HG03097 (cell line): Measurements from ENCODE around the gene SYK.

Experiments
- ATAC-seq: cut with Tn5 transposase; IDR thresholded peaks from one replicate; pipeline ENCODE4 v1.9.1; 2021; ENCODE audit not compliant: unreplicated experiment, low FRiP score

SYK gene

DNA sequence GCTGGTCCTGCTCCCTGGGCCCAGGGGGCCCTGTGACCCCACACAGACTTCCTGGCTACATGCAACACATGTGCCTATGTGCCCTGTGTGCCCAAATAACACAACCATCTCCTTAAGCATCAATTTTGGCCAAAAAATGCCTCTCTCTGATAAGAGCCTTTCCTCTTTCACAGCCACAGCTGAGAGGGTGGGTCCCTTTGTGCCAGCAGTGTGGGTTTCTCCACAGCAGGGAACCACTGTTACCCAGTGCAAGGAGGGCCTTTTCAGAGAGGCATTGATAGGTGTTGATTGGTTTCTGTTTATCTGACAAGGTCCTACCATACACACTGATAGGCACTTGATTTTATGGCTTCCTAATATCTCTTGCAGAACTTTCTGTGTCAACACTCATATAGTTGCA lies 42.7 kb downstream of the SYK start:
- no peak for ATAC-seq

DNA sequence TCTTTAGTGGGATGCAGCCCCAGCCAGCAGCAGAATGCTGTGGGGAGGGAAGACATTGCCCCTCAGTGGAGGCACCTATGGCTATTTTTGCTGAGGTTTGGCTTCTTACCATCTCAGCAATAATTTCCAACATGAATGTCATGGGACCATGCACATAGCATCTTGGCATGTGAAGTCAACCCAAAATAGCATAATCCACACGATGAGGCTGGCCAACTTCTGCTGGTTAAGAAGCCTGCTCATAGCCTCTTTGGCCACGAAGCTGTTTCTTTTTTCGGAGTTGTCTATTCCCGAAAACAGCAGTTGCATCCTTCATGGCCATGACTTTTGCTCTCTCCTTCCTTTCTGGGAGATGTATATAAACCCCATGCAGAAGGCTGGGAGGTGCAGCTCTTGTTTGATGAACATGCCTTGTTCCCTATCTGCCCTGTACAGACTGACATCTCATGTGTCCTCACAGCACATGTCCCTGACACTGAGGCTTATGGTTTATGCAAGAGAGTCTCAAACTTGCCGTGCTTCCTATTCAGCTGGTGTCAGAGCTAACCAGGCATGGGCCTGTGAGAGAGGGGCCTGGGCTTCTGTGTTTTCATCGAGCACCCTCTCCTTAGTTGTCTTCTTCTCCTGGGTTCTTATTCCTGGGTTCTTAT lies 45.3 kb downstream of the SYK start:
- ATAC-seq: no peak

DNA sequence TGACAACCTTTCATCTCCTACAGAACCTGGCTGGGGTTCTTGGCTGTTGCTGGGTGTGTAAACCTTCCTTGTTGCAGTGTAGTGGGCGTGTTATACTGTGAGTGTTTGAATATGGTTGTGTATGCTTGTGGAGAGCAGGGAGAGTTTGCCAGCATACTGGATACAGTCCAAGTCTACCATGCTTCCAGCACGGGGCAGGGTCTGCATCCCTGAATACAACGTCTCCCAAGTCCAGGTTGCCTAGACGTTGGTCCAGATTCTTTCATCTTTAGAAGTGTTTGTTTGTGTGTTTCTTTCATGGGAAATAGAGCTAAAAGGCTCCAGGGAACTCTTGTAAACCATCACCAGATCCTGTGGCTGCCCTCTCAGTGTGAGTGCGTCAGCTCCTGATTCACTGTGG lies 46.4 kb downstream of the SYK start:
- ATAC-seq: no peak

- ATAC-seq: no peak
Measured at GRCh38 chr9:90848866-90849265, 47.2 kb downstream of the SYK start.

GRCh38 chr9:90851444-90851843 lies 49.8 kb downstream of the SYK start:
- ATAC-seq: no peak

GRCh38 chr9:90853945-90854344 lies 52.3 kb downstream of the SYK start:
- ATAC-seq: no peak

- ATAC-seq: no peak
Measured at GRCh38 chr9:90854637-90855175, 53.1 kb downstream of the SYK start.

- no peak for ATAC-seq
Measured at GRCh38 chr9:90855208-90855902, 53.7 kb downstream of the SYK start.

DNA sequence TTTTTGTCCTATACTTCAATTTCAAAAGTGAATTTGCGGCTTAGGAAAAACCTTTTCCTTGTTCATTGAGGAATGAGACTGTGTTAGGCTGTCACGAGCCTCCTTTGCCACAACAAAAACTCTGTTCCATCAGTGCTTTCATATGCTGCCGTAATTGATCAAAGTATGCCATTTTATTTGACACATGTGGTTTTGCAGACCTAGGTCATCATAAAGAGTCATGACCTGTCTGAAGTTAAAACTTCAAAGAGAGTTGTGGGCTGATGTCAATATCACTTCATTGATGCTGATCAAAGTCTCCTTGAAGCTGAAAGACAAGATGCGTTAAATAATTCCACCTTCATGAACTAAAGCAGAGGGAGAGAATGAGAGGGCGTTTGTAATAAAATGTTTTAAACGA lies 55.5 kb downstream of the SYK start:
- no peak for ATAC-seq

GRCh38 chr9:90857855-90858254 lies 56.2 kb downstream of the SYK start:
- ATAC-seq: no peak

DNA sequence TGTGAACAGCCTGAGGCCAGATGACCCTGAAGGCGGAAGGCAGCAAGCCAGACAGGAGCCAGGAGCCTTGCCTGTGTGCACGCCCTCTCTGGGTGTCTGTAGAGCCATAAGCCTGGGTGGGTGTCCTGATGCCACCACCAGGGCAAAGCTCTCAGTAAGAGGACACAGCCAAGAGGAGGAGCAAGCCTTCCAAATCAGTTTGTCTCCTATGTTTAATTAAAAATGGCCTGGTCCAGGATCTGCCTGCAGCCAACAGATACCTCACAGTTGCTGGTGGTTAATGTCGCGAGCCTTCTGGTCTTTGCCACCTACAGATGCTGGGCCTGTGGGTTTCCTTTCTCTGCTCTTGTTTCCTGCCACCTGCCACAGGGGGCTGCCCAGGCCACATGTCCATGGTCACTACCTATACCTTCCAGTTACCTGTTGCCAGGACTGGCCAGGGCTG lies 56.9 kb downstream of the SYK start:
- no peak for ATAC-seq

DNA sequence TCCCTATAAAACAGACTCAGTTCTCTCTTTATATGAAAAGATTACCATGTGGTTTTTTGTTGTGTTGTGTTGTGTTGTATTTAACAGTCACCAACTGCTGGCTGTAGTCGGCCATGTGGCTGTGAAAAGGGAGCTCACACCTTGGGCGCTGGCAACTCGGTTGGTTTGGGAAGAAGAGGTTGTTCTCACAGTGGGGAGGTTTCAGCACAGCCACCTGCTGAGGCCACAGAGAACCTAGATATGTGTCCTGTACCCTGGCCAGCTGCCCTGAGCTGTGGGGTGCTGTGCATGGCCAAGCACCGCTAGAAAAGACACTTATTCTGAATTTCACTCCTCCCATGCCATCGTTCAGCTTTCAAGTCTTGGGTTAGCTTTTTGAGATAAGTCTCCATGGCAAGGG lies 58.8 kb downstream of the SYK start:
- ATAC-seq: no peak

GRCh38 chr9:90860826-90861225 lies 59.2 kb downstream of the SYK start:
- ATAC-seq: no peak

GRCh38 chr9:90861380-90861779 lies 59.8 kb downstream of the SYK start:
- no peak for ATAC-seq

- no peak for ATAC-seq
Measured at GRCh38 chr9:90861826-90862740, 60.5 kb downstream of the SYK start.

DNA sequence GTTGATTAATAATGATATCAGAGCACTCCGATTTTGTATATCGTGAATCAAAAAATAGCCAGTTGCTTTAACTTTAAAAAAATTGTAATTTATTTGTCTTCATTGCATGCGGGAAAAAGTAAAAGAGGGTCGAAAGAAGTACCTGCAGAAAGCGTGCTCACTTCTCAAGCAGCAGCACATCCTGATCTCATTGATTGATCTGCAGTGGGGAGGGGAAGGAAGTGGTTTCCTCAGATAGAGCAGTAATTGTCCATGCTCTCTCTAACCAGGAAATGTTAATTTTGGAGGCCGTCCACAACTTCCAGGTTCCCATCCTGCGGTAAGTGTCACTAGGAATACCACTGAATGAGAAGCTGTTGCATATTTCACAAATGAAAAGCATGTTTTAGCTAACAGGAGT lies 63.2 kb downstream of the SYK start:
- no peak for ATAC-seq

DNA sequence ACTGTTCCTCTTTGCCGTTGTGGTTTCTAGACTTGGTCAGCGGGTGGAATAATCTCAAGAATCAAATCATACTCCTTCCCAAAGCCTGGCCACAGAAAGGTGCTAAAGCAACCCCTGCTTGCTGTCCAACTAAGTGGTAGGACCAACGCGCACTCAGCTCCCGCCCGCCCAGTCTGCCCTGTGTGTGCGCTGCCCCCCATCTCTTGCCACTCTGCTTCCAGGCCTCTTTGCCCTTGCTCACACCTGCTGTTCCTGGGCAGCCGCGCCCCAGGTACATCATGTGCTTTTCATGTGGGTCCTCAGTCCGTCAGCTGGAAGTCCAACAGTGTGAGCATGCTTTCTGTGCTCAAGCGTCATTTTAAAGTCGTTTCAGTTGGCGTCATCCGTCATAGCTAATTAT lies 65.5 kb downstream of the SYK start:
- ATAC-seq: no peak

- no peak for ATAC-seq
Measured at GRCh38 chr9:90868555-90868954, 66.9 kb downstream of the SYK start.

DNA sequence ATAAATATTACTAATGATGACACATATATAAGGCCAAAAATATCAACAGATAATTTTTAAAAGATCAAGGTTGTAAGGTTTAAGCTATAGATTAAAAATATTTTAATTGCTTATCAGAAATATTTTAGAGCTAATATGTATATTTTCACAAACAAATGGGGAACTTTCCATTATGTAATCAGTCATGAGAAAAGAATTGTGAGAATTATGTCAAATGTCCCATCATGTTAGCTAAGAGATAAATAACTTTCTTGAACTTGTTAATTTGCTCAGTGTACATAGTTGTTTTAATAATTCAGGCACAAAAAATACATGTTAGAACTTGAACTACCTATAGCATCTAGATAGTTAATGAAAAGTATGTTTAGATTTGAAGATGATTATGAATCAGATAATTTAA lies 67.7 kb downstream of the SYK start:
- no peak for ATAC-seq

GRCh38 chr9:90870621-90871326 lies 69.2 kb downstream of the SYK start:
- ATAC-seq: no peak
